AG04449 (cell line): Measurements from ENCODE around the gene MRTO4.
"Not testable (repeated sequence)": the region's sequence is repeated elsewhere in the genome, so short reads cannot be mapped to it uniquely, and the experiment has no call there.

Source experiments
- CTCF ChIA-PET: fragments of 350-600 bp; formaldehyde crosslinking; extraction: SDS; loops from one replicate; lab custom pipeline; 2021; ENCODE audit warnings: antibody characterized with exemption; lab: Yijun Ruan, JAX
- POLR2A ChIA-PET: fragments of 400-600, 350-600 bp; formaldehyde crosslinking; extraction: SDS; loops from one replicate; lab custom pipeline; 2020; ENCODE audit warnings: antibody characterized with exemption, inconsistent platforms; lab: Yijun Ruan, JAX
- DNase-seq: peaks from one replicate; pipeline ENCODE4 v3.0.0-alpha.2; 2010; ENCODE audit warnings: low read depth, low spot score
- H3K4me3 ChIP-seq: 2 replicates; pipeline ENCODE4 v1.5.1; 2011; ENCODE audit warnings: low read depth, mild to moderate bottlenecking, control low read depth, low read length
- TF ChIP-seq, protein P1 (sequence below): IDR thresholded peaks from one replicate; pipeline ENCODE4 v1.5.1; 2011; ENCODE audit warnings: mild to moderate bottlenecking, moderate library complexity, low read length, control low read depth, inconsistent platforms; ENCODE audit not compliant: insufficient read depth; ENCODE audit errors: missing control alignments

Gene MRTO4

GRCh38 chr1:19220991-19221390, 30.6 kb upstream of the MRTO4 start:
- DNase-seq, result no peak
- ChIA-PET POLR2A (no interaction called here), CTCF (interaction anchor here (2.0 kb wide), 1 partner anchor 20 kb away, joined by 8 read pairs; no protein-coding TSS in a partner anchor)
- TF ChIP-seq, protein P1, sequence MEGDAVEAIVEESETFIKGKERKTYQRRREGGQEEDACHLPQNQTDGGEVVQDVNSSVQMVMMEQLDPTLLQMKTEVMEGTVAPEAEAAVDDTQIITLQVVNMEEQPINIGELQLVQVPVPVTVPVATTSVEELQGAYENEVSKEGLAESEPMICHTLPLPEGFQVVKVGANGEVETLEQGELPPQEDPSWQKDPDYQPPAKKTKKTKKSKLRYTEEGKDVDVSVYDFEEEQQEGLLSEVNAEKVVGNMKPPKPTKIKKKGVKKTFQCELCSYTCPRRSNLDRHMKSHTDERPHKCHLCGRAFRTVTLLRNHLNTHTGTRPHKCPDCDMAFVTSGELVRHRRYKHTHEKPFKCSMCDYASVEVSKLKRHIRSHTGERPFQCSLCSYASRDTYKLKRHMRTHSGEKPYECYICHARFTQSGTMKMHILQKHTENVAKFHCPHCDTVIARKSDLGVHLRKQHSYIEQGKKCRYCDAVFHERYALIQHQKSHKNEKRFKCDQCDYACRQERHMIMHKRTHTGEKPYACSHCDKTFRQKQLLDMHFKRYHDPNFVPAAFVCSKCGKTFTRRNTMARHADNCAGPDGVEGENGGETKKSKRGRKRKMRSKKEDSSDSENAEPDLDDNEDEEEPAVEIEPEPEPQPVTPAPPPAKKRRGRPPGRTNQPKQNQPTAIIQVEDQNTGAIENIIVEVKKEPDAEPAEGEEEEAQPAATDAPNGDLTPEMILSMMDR, result no peak
- no peak overlapping the region for H3K4me3 ChIP-seq

DNA sequence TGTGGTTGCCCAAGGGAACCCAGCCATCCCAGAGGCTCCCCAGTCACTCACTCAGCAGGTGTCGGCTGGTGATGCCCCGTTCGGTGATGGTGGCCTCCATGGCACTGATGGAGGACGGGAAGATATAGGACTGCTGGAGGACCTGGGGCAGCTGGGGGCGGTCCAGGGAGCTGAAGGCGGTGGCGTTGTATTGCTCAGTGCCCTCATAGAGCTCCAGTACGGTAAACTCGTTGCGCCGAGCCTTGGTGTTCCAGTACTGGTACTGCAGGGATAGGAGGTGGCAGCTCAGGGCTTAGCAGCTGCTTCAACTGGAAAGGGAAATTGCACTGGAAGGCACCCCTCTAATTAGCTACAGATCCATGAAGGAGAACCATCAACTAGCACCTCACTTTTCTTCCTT, 29.0 kb upstream of the MRTO4 start:
- no peak overlapping the region for H3K4me3 ChIP-seq
- TF ChIP-seq, protein P1, result no peak
- ChIA-PET POLR2A (no interaction called here), CTCF (interaction anchor here (1.7 to 3.0 kb wide), 3 partner anchors 10 to 29 kb away, joined by 3 to 13 read pairs (median 4); partner anchors contain the start of genes EMC1 and MRTO4)
- DNase-seq, result no peak

DNA sequence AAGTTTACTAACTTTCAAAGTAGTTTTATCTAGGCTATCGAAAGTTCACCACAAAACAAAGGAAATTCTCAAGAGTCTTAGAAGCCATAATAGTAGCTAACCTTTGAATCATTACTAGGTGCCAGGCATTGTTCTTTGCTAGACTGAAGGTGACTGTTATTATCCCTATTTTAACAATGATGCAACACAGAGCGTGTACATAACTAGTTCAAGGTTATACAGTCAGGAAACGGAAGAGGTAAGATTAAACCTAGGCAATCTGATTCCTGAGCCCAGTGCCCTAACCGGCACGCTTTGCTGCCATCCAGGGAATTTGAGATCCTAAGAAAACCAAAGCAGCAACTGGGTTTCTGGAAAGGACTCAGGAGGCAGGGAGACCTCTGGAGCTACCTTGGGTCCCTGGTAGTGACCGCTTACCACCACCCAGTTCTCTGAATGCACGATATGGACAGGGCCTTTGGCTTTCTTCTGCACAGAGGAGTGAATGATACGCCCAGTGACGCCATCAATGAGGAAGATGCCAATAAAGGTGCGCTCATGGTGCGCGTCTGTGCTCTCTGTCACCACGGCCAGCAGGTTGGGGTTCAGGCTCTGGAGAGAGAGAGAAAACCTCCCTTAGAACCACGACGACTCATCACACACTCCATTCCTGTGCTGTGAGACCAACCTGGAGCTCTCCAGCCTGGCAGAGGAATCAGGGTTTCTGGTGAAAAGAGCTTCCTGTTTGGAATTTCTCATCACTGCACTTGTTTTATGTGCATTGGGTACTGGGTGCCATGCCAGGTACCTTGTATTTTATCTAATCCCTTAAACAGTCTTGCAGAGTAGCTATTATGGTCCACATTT, 28.4 kb upstream of the MRTO4 start:
- ChIA-PET POLR2A (interaction anchor here (0.8 kb wide), 1 partner anchor 22 kb away, joined by 3 read pairs; no protein-coding TSS in a partner anchor), CTCF (interaction anchor here (1.0 to 3.0 kb wide), 4 partner anchors 9 to 28 kb away, joined by 3 to 13 read pairs (median 4); partner anchors contain the start of genes EMC1 and MRTO4)
- no peak for DNase-seq
- no peak overlapping the region for H3K4me3 ChIP-seq
- TF ChIP-seq, protein P1, result no peak

GRCh38 chr1:19229229-19229628, 22.4 kb upstream of the MRTO4 start:
- DNase-seq, result no peak
- H3K4me3 ChIP-seq, result no peak overlapping the region
- ChIA-PET POLR2A (no interaction called here), CTCF (interaction anchor here (0.9 to 7.8 kb wide), 2 partner anchors 12 to 16 kb away, joined by 3 to 56 read pairs; no protein-coding TSS in a partner anchor)
- TF ChIP-seq, protein P1, result no peak

- no peak for DNase-seq
- ChIA-PET CTCF (interaction anchor here (0.9 to 7.8 kb wide), 2 partner anchors 12 to 15 kb away, joined by 3 to 56 read pairs; no protein-coding TSS in a partner anchor), POLR2A (no interaction called here)
- no peak overlapping the region for H3K4me3 ChIP-seq
- TF ChIP-seq, protein P1, result no peak
Measured at GRCh38 chr1:19229828-19230325, 21.7 kb upstream of the MRTO4 start.

DNA sequence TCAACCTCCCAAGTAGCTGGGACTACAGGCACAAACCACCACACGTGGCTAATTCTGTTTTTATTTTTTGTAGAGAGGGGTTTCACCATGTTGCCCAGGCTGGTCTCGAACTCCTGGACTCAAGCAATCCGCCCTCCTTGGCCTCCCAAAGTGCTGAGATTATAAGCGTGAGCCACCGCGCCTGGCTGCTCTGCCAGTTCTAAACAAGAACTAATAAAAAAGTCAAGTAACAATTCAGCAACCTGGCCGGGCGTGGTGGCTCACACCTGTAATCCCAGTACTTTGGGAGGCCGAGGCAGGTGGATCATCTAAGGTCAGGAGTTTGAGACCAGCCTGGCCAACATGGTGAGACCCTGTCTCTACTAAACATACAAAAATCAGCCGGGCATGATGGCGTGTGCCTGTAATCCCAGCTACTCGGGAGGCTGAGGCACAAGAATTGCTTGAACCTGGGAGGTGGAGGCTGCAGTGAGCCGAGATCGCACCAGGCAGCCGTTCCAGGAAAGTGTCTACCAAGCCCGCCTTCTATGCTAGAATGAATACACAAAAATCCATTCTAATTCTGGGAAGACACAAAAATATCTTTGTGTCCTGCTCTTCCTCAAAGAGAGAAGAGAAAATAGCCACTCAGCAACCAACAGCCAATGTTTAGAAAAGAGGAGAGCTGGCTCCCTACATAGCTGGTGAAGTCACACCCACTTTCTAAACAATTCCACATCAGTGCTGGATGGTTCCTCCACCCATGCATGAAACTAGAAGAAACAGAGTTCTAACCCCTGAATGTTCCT, 19.7 kb upstream of the MRTO4 start:
- CTCF ChIA-PET, result interaction anchor here (1.2 to 7.8 kb wide), 3 partner anchors 9 to 13 kb away, joined by 3 to 56 read pairs (median 4); no protein-coding TSS in a partner anchor
- DNase-seq, POLR2A ChIA-PET, H3K4me3 ChIP-seq: not testable (repeated sequence)
